Activated CD8-positive, alpha-beta T cell treated with anti-CD3 and anti-CD28 coated beads, Interleukin-2, amount 10 ng/mL, durations not matched to agents 7 days and 5 days (primary cell): Measurements from ENCODE around the gene SLIT3. TPM values are rescaled to one million over a fixed set of nuclear protein-coding genes. Genes with fewer than 3 reads are reported as not detected.

ENCODE experiments used
- ATAC-seq: fragments of 150-1000 bp; cut with Tn5 transposase; one replicate; pipeline ENCODE4 v1.10.0; 2021; ENCODE audit warnings: moderate library complexity
- CTCF ChIA-PET: fragments of 350-600 bp; sonication (Branson Sonifier 250); formaldehyde crosslinking; loops from one replicate; lab custom pipeline; 2021; ENCODE audit warnings: antibody characterized with exemption; lab: Charles Lee
- POLR2A ChIA-PET: fragments of 350-600 bp; sonication (Branson Sonifier 250); formaldehyde crosslinking; loops from one replicate; lab custom pipeline; 2021; ENCODE audit warnings: antibody characterized with exemption; lab: Charles Lee
- DNase-seq: peaks from one replicate; pipeline ENCODE4 v3.0.0-alpha.2; 2020
- H3K27ac Mint-ChIP-seq: one replicate; pipeline ENCODE4 v1.8.0; 2021; ENCODE audit warnings: mild to moderate bottlenecking, mixed read lengths
- H3K27me3 Mint-ChIP-seq: one replicate; pipeline ENCODE4 v1.8.0; 2021; ENCODE audit warnings: low read depth, mixed read lengths
- H3K36me3 Mint-ChIP-seq: one replicate; pipeline ENCODE4 v1.8.0; 2021; ENCODE audit warnings: low read depth, mixed read lengths
- H3K4me1 Mint-ChIP-seq: one replicate; pipeline ENCODE4 v1.8.0; 2021; ENCODE audit warnings: low read depth, mixed read lengths
- H3K4me3 Mint-ChIP-seq: one replicate; pipeline ENCODE4 v1.8.0; 2021; ENCODE audit warnings: mild to moderate bottlenecking, mixed read lengths
- H3K9me3 Mint-ChIP-seq: one replicate; pipeline ENCODE4 v1.8.0; 2022; ENCODE audit warnings: mixed read lengths; ENCODE audit not compliant: insufficient read depth
- total RNA-seq, 2 experiments: library from RNA; stranded (reverse); gene quantifications; one replicate each; pipeline ENCODE4 v1.2.3, GENCODE V29; 2021

Gene SLIT3
- total RNA-seq, 2 experiments from 2014 or later, result not detected

DNA sequence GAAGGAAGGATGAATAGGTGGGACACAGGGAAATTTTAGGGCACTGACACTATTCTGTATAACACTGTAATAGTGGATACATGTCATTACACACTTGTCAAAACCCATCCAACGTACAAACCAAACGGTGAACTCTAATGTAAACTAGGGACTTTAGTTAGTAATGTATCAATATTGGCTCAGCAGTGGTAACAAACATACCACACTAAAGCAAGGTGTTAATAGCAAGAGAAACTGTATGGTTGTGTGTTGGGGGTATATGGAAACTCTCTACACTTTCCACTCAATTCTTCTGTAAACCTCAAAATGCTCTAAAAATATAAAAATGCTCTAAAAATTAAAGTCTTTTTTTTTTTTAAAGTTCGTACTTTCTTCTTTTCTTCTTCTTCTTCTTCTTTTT is 428.7 kb downstream of the SLIT3 start:
- Mint-ChIP-seq H3K4me1 (no peaks in the 10 kb centered on the region), H3K9me3 (no peaks in the 10 kb centered on the region), H3K27ac (no peak overlapping the region), H3K36me3 (no peaks in the 10 kb centered on the region), H3K4me3 (no peak overlapping the region), H3K27me3 (peaks cover 14% of the 10 kb centered on the region)
- CTCF ChIA-PET, result no interaction called here
- DNase-seq, result no peak
- POLR2A ChIA-PET, result no interaction called here
- no peak for ATAC-seq

DNA sequence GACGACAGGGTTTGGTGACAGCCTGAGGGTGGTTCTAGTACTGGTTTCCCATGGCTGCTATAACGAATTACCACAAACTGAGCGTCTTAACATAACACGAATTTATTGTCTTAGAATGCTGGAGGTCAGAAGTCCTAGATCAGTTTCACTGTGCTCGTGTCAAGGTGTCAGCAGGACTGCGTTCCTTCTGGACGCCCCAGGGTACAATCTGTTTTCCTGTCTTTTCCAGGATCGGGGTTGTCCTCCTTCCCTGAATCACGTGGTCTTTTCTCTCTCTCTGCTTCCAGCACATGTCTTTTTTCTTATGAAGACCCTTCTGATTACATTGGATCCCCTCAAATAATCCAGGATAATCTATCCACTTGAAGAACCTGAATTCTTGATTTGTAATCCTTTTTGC is 430.0 kb downstream of the SLIT3 start:
- POLR2A ChIA-PET, result no interaction called here
- no peak overlapping the region for H3K4me3 Mint-ChIP-seq
- no peak overlapping the region for H3K27ac Mint-ChIP-seq
- CTCF ChIA-PET, result no interaction called here
- ATAC-seq (no peak), DNase-seq (no peak)
- H3K36me3 Mint-ChIP-seq, result no peaks in the 10 kb centered on the region
- no peaks in the 10 kb centered on the region for H3K9me3 Mint-ChIP-seq
- peaks cover 4% of the 10 kb centered on the region for H3K27me3 Mint-ChIP-seq
- no peaks in the 10 kb centered on the region for H3K4me1 Mint-ChIP-seq

DNA sequence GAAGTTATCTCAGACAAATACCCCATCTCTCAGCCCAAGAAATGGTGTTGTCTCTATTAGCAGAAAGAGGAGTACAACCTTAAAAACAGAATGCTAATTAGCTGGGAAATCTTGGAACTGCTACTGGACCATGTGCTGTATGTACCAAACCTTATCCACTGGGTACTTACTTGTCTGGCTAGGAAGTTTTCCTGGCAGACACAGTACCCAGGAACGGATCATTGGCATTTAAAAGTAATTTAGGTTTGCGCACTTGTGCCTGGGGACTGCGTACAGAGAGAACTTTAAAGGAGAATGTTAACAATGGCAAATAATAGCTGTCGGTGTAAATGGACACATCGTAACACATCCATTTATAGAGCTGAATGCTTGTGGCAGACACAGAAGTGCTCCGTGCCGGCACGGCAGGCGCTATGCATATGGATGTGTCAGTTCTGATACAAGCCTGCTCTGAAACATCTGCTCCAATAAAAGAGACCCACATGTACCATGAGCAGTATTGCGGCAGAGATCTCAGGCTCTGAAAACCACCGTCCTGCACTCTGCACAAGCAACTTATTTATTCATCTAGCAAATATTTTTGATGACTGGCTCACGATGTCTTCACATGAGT is 431.2 kb downstream of the SLIT3 start:
- ChIA-PET CTCF (no interaction called here), POLR2A (no interaction called here)
- Mint-ChIP-seq H3K27me3 (peaks cover 2% of the 10 kb centered on the region), H3K27ac (no peak overlapping the region), H3K4me1 (no peaks in the 10 kb centered on the region), H3K9me3 (no peaks in the 10 kb centered on the region), H3K36me3 (no peaks in the 10 kb centered on the region), H3K4me3 (no peak overlapping the region)
- DNase-seq (no peak), ATAC-seq (no peak)

DNA sequence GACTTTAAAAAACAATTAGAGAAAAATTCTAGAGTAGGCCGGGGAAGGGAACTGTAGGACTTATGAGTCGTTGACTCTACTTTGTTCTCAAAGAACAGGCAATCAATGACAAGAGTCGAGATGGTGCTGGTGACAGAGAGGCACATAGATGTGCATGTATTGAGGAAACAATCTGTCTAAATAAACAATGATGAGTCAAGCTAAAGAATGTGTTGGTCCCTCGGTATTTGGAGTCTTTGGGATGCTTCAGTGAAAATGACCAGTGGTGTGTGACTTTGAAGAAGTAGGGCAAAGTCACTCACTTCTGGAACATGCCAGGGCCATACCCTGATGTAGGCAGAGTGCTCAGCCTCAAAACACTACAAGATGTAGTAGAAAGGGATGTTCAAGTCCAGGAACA is 433.7 kb downstream of the SLIT3 start:
- ATAC-seq, result no peak

DNA sequence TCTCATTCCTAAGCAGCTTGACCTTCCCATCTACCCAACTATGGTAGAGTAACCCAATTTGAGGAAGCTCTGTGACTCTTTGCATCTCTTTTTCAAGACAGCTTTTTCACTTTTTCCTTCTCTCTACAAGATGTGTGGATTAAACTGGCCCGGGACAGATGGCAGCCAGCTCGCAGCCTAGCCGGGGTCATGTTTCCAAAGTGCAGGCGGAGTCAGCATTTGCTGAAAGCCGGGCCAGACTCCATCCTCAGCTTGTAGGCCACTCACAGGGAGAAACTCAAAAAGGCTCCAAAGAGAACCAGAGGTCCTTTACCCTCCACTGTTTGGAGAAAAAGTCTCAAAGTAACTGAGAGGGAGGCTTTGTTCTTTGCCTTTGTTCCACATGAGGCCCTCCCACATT is 435.0 kb downstream of the SLIT3 start:
- H3K4me1 Mint-ChIP-seq, result no peaks in the 10 kb centered on the region
- ChIA-PET CTCF (no interaction called here), POLR2A (no interaction called here)
- H3K4me3 Mint-ChIP-seq, result no peak overlapping the region
- ATAC-seq (no peak), DNase-seq (no peak)
- H3K9me3 Mint-ChIP-seq, result no peaks in the 10 kb centered on the region
- no peaks in the 10 kb centered on the region for H3K27me3 Mint-ChIP-seq
- no peaks in the 10 kb centered on the region for H3K36me3 Mint-ChIP-seq
- no peak overlapping the region for H3K27ac Mint-ChIP-seq

More for the DNA sequence above, 433.7 kb downstream of the SLIT3 start:
- Mint-ChIP-seq H3K4me3 (no peak overlapping the region), H3K27me3 (no peaks in the 10 kb centered on the region), H3K4me1 (no peaks in the 10 kb centered on the region), H3K27ac (no peak overlapping the region), H3K9me3 (no peaks in the 10 kb centered on the region), H3K36me3 (no peaks in the 10 kb centered on the region)
- no peak for DNase-seq
- POLR2A ChIA-PET, result no interaction called here
- CTCF ChIA-PET, result no interaction called here

- Mint-ChIP-seq H3K27me3 (peaks cover 3% of the 10 kb centered on the region), H3K36me3 (no peaks in the 10 kb centered on the region), H3K9me3 (no peaks in the 10 kb centered on the region), H3K27ac (no peak overlapping the region), H3K4me3 (no peak overlapping the region), H3K4me1 (no peaks in the 10 kb centered on the region)
- POLR2A ChIA-PET, result no interaction called here
- CTCF ChIA-PET, result no interaction called here
- no peak for ATAC-seq
- no peak for DNase-seq
These were observed 437.9 kb downstream of the SLIT3 start for GRCh38 chr5:168863021-168863420.

- H3K27ac Mint-ChIP-seq, result no peak overlapping the region
- ChIA-PET POLR2A (no interaction called here), CTCF (no interaction called here)
- H3K4me3 Mint-ChIP-seq, result no peak overlapping the region
- peaks cover 5% of the 10 kb centered on the region for H3K27me3 Mint-ChIP-seq
- H3K9me3 Mint-ChIP-seq, result no peaks in the 10 kb centered on the region
- H3K4me1 Mint-ChIP-seq, result peaks cover 2% of the 10 kb centered on the region
- DNase-seq, result no peak
- no peak for ATAC-seq
- no peaks in the 10 kb centered on the region for H3K36me3 Mint-ChIP-seq
These were observed 440.4 kb downstream of the SLIT3 start for GRCh38 chr5:168860503-168860902.

- peaks cover 5% of the 10 kb centered on the region for H3K27me3 Mint-ChIP-seq
- no peak overlapping the region for H3K27ac Mint-ChIP-seq
- peaks cover 2% of the 10 kb centered on the region for H3K4me1 Mint-ChIP-seq
- CTCF ChIA-PET, result no interaction called here
- no peak for DNase-seq
- POLR2A ChIA-PET, result no interaction called here
- no peak overlapping the region for H3K4me3 Mint-ChIP-seq
- no peaks in the 10 kb centered on the region for H3K9me3 Mint-ChIP-seq
- no peak for ATAC-seq
- H3K36me3 Mint-ChIP-seq, result no peaks in the 10 kb centered on the region
These were observed 440.9 kb downstream of the SLIT3 start for GRCh38 chr5:168860081-168860480.

DNA sequence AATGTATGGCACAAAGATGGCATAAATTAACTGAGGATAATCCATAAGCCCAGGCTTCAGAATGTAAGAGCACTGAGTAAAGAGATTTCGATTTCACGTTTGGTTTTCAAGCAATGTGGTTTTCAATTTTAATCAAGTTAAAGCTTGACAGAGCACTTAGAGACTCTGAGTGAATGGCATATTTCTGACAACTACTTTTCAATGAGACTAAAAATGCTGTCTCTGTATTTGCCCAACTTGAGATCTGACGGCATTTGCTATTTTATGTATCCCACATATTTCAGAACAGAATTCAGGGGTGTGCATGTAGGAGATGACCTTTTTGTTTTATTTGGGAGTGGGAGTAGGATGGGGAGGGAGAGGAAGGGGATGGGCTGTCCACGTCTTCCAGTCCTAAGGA is 441.5 kb downstream of the SLIT3 start:
- H3K27me3 Mint-ChIP-seq, result peaks cover 8% of the 10 kb centered on the region
- no peak for DNase-seq
- POLR2A ChIA-PET, result no interaction called here
- no peak overlapping the region for H3K4me3 Mint-ChIP-seq
- peaks cover 4% of the 10 kb centered on the region for H3K9me3 Mint-ChIP-seq
- H3K4me1 Mint-ChIP-seq, result peaks cover 2% of the 10 kb centered on the region
- CTCF ChIA-PET, result no interaction called here
- no peak for ATAC-seq
- H3K36me3 Mint-ChIP-seq, result no peaks in the 10 kb centered on the region
- H3K27ac Mint-ChIP-seq, result no peak overlapping the region

- H3K4me1 Mint-ChIP-seq, result peaks cover 2% of the 10 kb centered on the region
- CTCF ChIA-PET, result no interaction called here
- no peak overlapping the region for H3K27ac Mint-ChIP-seq
- POLR2A ChIA-PET, result no interaction called here
- DNase-seq, result no peak
- peaks cover 4% of the 10 kb centered on the region for H3K9me3 Mint-ChIP-seq
- H3K27me3 Mint-ChIP-seq, result peaks cover 8% of the 10 kb centered on the region
- no peak for ATAC-seq
- no peaks in the 10 kb centered on the region for H3K36me3 Mint-ChIP-seq
- no peak overlapping the region for H3K4me3 Mint-ChIP-seq
These were observed 441.9 kb downstream of the SLIT3 start for GRCh38 chr5:168858994-168859393.

- H3K27ac Mint-ChIP-seq, result no peak overlapping the region
These were observed 442.6 kb downstream of the SLIT3 start for GRCh38 chr5:168858371-168858770.

DNA sequence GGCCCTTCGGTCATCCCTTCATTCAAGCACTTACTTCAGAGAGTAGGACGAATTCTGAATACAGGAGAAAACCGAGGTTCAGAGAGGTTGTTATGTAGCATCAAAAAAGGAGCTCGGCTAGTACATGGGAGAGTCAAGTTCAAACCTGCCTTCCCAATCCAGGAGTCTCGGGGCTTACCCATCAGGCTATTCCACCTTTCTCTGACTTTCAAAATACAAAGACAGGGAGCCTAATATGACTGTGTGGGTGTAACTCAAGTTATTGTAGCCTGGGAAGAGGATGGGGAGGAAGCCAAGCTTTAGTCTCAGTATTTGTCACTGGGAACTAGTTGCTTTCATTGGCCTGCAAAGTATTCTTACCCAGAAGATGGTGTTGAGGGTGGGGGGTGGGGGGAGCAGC is 447.0 kb downstream of the SLIT3 start:
- H3K9me3 Mint-ChIP-seq, result peaks cover 4% of the 10 kb centered on the region
- peaks cover 10% of the 10 kb centered on the region for H3K27me3 Mint-ChIP-seq
- CTCF ChIA-PET, result no interaction called here
- H3K27ac Mint-ChIP-seq, result no peak overlapping the region
- no peak for DNase-seq
- H3K36me3 Mint-ChIP-seq, result no peaks in the 10 kb centered on the region
- no peak for ATAC-seq
- H3K4me3 Mint-ChIP-seq, result no peak overlapping the region
- peaks cover 30% of the 10 kb centered on the region for H3K4me1 Mint-ChIP-seq
- POLR2A ChIA-PET, result no interaction called here

More at GRCh38 chr5:168858371-168858770, 442.6 kb downstream of the SLIT3 start:
- ATAC-seq, result no peak
- Mint-ChIP-seq H3K4me1 (peaks cover 2% of the 10 kb centered on the region), H3K36me3 (no peaks in the 10 kb centered on the region), H3K9me3 (peaks cover 4% of the 10 kb centered on the region), H3K4me3 (no peak overlapping the region), H3K27me3 (peaks cover 8% of the 10 kb centered on the region)
- ChIA-PET CTCF (no interaction called here), POLR2A (no interaction called here)
- no peak for DNase-seq

DNA sequence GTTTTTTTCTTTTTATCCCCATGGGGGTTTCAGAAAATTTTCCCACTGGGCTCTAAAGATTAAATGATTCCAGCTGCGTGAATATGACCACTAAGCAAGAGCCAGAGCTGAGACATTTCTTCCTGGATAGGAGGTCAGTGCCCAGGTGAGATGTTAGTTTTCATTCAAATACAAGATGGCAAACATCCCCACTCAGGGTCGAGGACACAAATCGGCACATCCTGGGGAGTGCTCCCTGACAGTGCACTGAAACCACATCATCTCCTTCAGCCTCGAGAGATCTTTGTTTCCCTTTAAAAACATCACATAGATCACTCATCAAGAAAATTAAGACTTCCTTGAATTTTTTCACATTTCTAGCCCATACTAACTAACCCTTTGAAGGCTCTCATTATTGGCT is 448.6 kb downstream of the SLIT3 start:
- no peaks in the 10 kb centered on the region for H3K36me3 Mint-ChIP-seq
- ATAC-seq (peak; percentile 67), DNase-seq (peak; percentile 23)
- ChIA-PET CTCF (no interaction called here), POLR2A (no interaction called here)
- H3K9me3 Mint-ChIP-seq, result peaks cover 4% of the 10 kb centered on the region
- H3K4me1 Mint-ChIP-seq, result peaks cover 30% of the 10 kb centered on the region
- H3K27ac Mint-ChIP-seq, result peak overlapping the region; percentile 75
- H3K27me3 Mint-ChIP-seq, result peaks cover 10% of the 10 kb centered on the region
- H3K4me3 Mint-ChIP-seq, result peak overlapping the region; percentile 58
